Activated T-helper 1 cell treated with anti-CD3 and anti-CD28 coated beads, Interleukin-12 subunit alpha, Interleukin-12 subunit beta, Interleukin-2, Interleukin-4 antibody, amounts not matched to agents 30 ng/mL and 10 ng/mL and 1 ng/mL, durations not matched to agents 14 hours and 24 hours and 36 hours (primary cell): ENCODE measurements around the gene ZNF626. TPM values are rescaled to one million over a fixed set of nuclear protein-coding genes. Genes with fewer than 3 reads are reported as not detected.

ENCODE experiments used
- DNase-seq: peaks from one replicate; pipeline ENCODE4 v3.0.0; 2021; ENCODE audit warnings: low spot score
- H3K27ac Mint-ChIP-seq: one replicate; pipeline ENCODE4 v1.8.0; 2021; ENCODE audit warnings: mild to moderate bottlenecking, mixed read lengths
- H3K27me3 Mint-ChIP-seq: one replicate; pipeline ENCODE4 v1.8.0; 2022; ENCODE audit warnings: mild to moderate bottlenecking, moderate library complexity, mixed read lengths; ENCODE audit not compliant: insufficient read depth
- H3K36me3 Mint-ChIP-seq: one replicate; pipeline ENCODE4 v1.8.0; 2021; ENCODE audit warnings: low read depth, mixed read lengths
- H3K4me1 Mint-ChIP-seq: one replicate; pipeline ENCODE4 v1.8.0; 2021; ENCODE audit warnings: low read depth, mixed read lengths
- H3K4me3 Mint-ChIP-seq: one replicate; pipeline ENCODE4 v1.8.0; 2021; ENCODE audit warnings: mild to moderate bottlenecking, moderate library complexity, mixed read lengths
- H3K9me3 Mint-ChIP-seq: one replicate; pipeline ENCODE4 v1.8.0; 2021; ENCODE audit warnings: mixed read lengths
- intact Hi-C: fragments of 100-400 bp; cut with micrococcal nuclease; formaldehyde crosslinking; loops from one replicate; pipeline ENCODE4 v1.15.1; 2024
- total RNA-seq: library from RNA; stranded (reverse); gene quantifications from 2 replicates; pipeline ENCODE4 v1.2.3, GENCODE V29; 2022

ZNF626 gene
- total RNA-seq, 1 donor from 2014 or later = 1.5 TPM

- intact Hi-C loops = no loop called here
- no peak for DNase-seq
- H3K27ac Mint-ChIP-seq = no peak overlapping the region
- H3K27me3 Mint-ChIP-seq = no peaks in the 10 kb centered on the region
- H3K36me3 Mint-ChIP-seq = no peaks in the 10 kb centered on the region
- H3K4me1 Mint-ChIP-seq = no peaks in the 10 kb centered on the region
- H3K4me3 Mint-ChIP-seq = no peak overlapping the region
- H3K9me3 Mint-ChIP-seq = peaks cover 72% of the 10 kb centered on the region
Observed at GRCh38 chr19:20612711-20613316, 48.6 kb downstream of the ZNF626 start.

GRCh38 chr19:20611866-20612265, 49.5 kb downstream of the ZNF626 start:
- Mint-ChIP-seq H3K27ac (no peak overlapping the region), H3K4me1 (no peaks in the 10 kb centered on the region), H3K36me3 (no peaks in the 10 kb centered on the region), H3K27me3 (no peaks in the 10 kb centered on the region), H3K4me3 (no peak overlapping the region), H3K9me3 (peaks cover 66% of the 10 kb centered on the region)
- DNase-seq = no peak
- intact Hi-C loops = no loop called here

GRCh38 chr19:20607943-20608342, 53.4 kb downstream of the ZNF626 start:
- Mint-ChIP-seq H3K27ac (no peak overlapping the region), H3K4me1 (no peaks in the 10 kb centered on the region), H3K9me3 (peaks cover 57% of the 10 kb centered on the region), H3K27me3 (no peaks in the 10 kb centered on the region), H3K4me3 (no peak overlapping the region), H3K36me3 (no peaks in the 10 kb centered on the region)
- intact Hi-C loops = no loop called here
- DNase-seq = no peak

Other genes starting within 250 kb of the ZNF626 start
- gene ZNF737, start 95.8 kb downstream of the ZNF626 start, total RNA-seq = 4.6 and 5.5 TPM in 2 replicates
- 8.4 and 9.2 TPM in 2 replicates for gene ZNF66, start 114.7 kb upstream of the ZNF626 start, total RNA-seq